SU-DHL-6 (cell line): ENCODE data around the gene ITPR1.

Source experiments
- H2AFZ ChIP-seq: fragments of 200-600 bp; sonication (generic); 2 replicates; pipeline ENCODE4 v1.6.1; 2014; ENCODE audit warnings: low read depth, mild to moderate bottlenecking, moderate library complexity, mixed read lengths, antibody characterized with exemption, low read length; ENCODE audit not compliant: severe bottlenecking
- H3F3A ChIP-seq: fragments of 200-600 bp; shearing (Covaris generic); 2 replicates; pipeline ENCODE4 v1.6.0; 2016; ENCODE audit warnings: antibody characterized with exemption, mild to moderate bottlenecking; ENCODE audit not compliant: insufficient read depth
- H3K27ac ChIP-seq: fragments of 200-600 bp; sonication (generic); 2 replicates; pipeline ENCODE4 v1.5.1; 2016; ENCODE audit warnings: low read depth, mild to moderate bottlenecking, low read length, moderate library complexity, mixed read lengths
- H3K27me3 ChIP-seq: fragments of 200-600 bp; sonication (generic), shearing (Covaris generic); 2 replicates; pipeline ENCODE4 v1.6.0; 2014; ENCODE audit warnings: mild to moderate bottlenecking, low read length
- H3K36me3 ChIP-seq: fragments of 200-600 bp; sonication (generic); 2 replicates; pipeline ENCODE4 v1.6.1; 2014; ENCODE audit warnings: mild to moderate bottlenecking, low read length, mixed read lengths
- H3K4me2 ChIP-seq: fragments of 300-600, 200-600 bp; shearing (Covaris generic), sonication (generic); 2 replicates; pipeline ENCODE4 v1.6.0; 2014; ENCODE audit warnings: low read length, low read depth, mild to moderate bottlenecking; ENCODE audit not compliant: poor library complexity, severe bottlenecking
- H3K4me3 ChIP-seq: fragments of 200-600 bp; sonication (generic); 2 replicates; pipeline ENCODE4 v1.5.1; 2014; ENCODE audit warnings: antibody characterized with exemption, low read length, mild to moderate bottlenecking, mixed read lengths; ENCODE audit not compliant: insufficient read depth, poor library complexity, severe bottlenecking
- H3K79me2 ChIP-seq: fragments of 200-600 bp; sonication (generic); 2 replicates; pipeline ENCODE4 v1.6.1; 2014; ENCODE audit warnings: mild to moderate bottlenecking, low read length, moderate library complexity; ENCODE audit not compliant: insufficient read depth
- H3K9ac ChIP-seq: fragments of 200-600 bp; sonication (generic); 2 replicates; pipeline ENCODE4 v1.7.0; 2014; ENCODE audit warnings: mild to moderate bottlenecking, low read length
- H3K9me2 ChIP-seq: fragments of 200-600 bp; sonication (generic); replicated peaks from 2 replicates; pipeline ENCODE4 v1.6.1; 2014; ENCODE audit warnings: low read length; ENCODE audit not compliant: insufficient read depth
- H3K9me3 ChIP-seq: fragments of 200-600 bp; sonication (generic); 2 replicates; pipeline ENCODE4 v1.6.1; 2014; ENCODE audit warnings: low read length, mixed read lengths; ENCODE audit not compliant: insufficient read depth
- H4K20me1 ChIP-seq: fragments of 200-600 bp; sonication (generic); 2 replicates; pipeline ENCODE4 v1.6.1; 2014; ENCODE audit warnings: low read depth, mild to moderate bottlenecking, antibody characterized with exemption, low read length, moderate library complexity, mixed read lengths
- CTCF ChIP-seq: fragments of 200-600 bp; sonication (generic); IDR thresholded peaks from one replicate; pipeline ENCODE4 v1.5.1; 2017; ENCODE audit warnings: antibody characterized with exemption, mild to moderate bottlenecking, low read length, moderate library complexity; ENCODE audit not compliant: insufficient read depth, poor library complexity, severe bottlenecking
- EZH2phosphoT487 ChIP-seq: fragments of 200-600 bp; sonication (generic), shearing (Covaris generic); conservative IDR thresholded peaks from 2 replicates; pipeline ENCODE4 v1.6.1; 2018; ENCODE audit warnings: mild to moderate bottlenecking, antibody characterized with exemption, low read length, moderate library complexity, mixed read lengths

ITPR1 gene

DNA sequence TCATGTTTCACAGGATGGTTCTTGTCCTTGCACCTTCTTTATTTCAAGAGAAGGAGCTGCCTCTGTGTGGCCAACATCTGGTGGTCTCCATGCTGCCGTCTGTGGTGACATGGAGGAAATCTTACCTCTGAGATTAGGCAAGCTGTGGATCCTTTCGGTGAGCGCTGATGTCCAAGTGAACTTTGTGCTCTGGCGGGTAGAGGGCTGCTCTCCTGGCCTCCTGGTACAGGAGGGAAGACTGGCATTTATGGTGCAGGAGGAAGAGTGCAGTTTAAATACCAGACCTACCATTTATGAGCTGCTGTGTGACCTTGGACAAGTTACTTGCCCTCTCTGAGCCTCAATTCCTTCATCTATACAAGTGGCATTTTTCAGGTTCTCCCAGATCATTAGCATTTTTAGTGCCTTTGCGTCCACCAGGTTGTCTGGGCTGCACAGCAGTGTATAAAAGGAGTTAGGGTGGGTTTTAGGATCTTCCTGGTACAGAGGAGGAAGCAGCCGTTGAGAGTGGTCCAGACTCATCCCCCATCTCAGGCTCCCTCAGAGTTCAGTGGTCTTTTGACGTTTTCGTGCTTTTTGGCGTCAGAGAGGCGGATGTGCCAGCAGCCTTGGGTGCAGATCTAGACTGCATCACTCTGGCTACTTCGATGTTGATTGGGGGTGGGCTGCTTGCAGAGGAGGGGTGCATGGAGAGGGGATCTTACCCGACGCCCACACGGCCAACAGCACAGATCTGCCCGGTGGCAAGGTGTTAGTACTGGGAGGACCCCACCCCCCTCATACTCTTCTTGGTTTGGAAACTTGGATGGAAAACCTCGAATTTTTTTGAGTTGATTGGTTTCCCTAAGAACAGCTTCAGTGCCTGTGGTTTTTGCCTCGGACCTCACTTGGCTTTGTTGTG is 162.2 kb downstream of the ITPR1 start:
- Histone ChIP-seq H3K9me3 (no peaks in the 10 kb centered on the region), H3K27ac (no peak overlapping the region), H3K9me2 (no peaks in the 10 kb centered on the region), H3F3A (no peaks in the 10 kb centered on the region), H3K27me3 (no peaks in the 10 kb centered on the region), H3K36me3 (no peaks in the 10 kb centered on the region), H2AFZ (no peak overlapping the region), H3K9ac (no peak overlapping the region), H3K79me2 (no peaks in the 10 kb centered on the region), H3K4me2 (no peak overlapping the region), H4K20me1 (no peaks in the 10 kb centered on the region), H3K4me3 (no peak overlapping the region)
- TF ChIP-seq CTCF, result no peak

DNA sequence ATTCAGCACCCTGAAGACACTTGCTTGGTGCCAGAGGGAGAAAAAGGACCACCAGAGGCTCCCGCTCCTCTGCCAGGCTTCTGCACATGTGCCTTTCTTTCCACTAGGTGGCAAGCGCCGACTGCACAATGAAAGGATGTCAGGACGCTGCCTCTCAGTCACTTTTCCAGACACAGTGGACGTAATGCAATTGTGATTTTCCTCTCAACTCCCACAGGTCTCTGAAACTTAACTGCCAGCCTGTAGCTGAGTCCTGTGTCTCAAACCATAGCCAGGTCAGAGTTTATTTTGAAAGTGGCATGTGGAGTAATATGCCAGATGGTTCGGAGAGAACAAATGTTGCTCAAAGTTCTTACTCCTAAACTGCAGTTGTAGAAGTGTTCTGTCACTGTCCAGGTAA is 162.9 kb downstream of the ITPR1 start:
- H3K9ac ChIP-seq, result no peak overlapping the region
- no peaks in the 10 kb centered on the region for H3K36me3 ChIP-seq
- H3K4me3 ChIP-seq, result no peak overlapping the region
- no peaks in the 10 kb centered on the region for H3K9me3 ChIP-seq
- no peaks in the 10 kb centered on the region for H4K20me1 ChIP-seq
- H3K27me3 ChIP-seq, result no peaks in the 10 kb centered on the region
- H2AFZ ChIP-seq, result no peak overlapping the region
- no peak for TF ChIP-seq CTCF
- TF ChIP-seq EZH2phosphoT487, result no peak
- no peaks in the 10 kb centered on the region for H3K9me2 ChIP-seq
- H3K4me2 ChIP-seq, result no peak overlapping the region
- H3K79me2 ChIP-seq, result no peaks in the 10 kb centered on the region
- no peaks in the 10 kb centered on the region for H3F3A ChIP-seq
- H3K27ac ChIP-seq, result no peak overlapping the region

DNA sequence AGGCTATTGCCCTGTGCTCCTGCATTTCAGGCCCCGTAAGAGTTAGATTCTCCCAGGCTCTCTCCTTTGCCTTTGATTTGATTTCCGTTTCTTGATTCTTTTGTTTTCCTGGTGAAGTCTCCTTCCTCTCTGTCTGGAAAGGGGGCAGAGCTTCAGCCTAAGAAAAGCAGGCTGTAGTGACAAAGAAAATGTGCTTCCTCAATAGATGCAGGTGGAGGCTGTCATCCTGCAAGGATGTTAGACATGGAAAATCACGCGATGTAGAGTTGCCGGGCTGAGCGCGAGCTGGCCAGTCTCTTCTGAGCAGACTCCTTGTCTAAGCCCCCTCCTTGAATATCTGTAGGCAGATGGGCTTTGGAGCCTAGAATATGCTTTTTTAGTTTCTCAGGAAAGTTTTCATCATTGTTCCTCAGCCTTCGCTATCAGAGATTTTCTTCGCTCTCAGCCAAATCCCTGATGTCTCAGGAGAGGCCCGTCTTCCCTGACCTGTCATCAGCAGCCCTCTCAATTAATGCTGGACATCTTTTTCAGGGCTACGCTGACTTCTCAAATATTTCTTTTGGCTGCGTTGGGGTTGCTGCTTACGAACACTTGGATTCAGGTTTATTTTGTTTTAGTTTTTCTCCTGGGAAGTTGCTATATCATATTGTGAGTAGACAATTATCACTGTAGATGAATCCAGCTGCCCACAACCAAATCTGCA is 163.6 kb downstream of the ITPR1 start:
- Histone ChIP-seq H3K9me2 (no peaks in the 10 kb centered on the region), H2AFZ (no peak overlapping the region), H4K20me1 (no peaks in the 10 kb centered on the region), H3K4me3 (no peak overlapping the region), H3K79me2 (no peaks in the 10 kb centered on the region), H3K9ac (no peak overlapping the region), H3F3A (no peaks in the 10 kb centered on the region), H3K9me3 (no peaks in the 10 kb centered on the region), H3K27ac (no peak overlapping the region), H3K4me2 (no peak overlapping the region), H3K36me3 (no peaks in the 10 kb centered on the region), H3K27me3 (no peaks in the 10 kb centered on the region)
- no peak for TF ChIP-seq CTCF
- no peak for TF ChIP-seq EZH2phosphoT487
